Stimulated activated CD8-positive, alpha-beta memory T cell treated with anti-CD3 and anti-CD28 coated beads, Interleukin-2, amount 100 ng/mL, for 1 hour (primary cell): ENCODE results near the gene TMEM231.
A peak's percentile ranks its signal among the peaks of the same experiment; 100 is the strongest.
"Not testable (repeated sequence)": the region's sequence is repeated elsewhere in the genome, so short reads cannot be mapped to it uniquely, and the experiment has no call there.

Source experiments
- DNase-seq, 2 donors: peaks; one replicate each; pipeline ENCODE4 v3.0.0-alpha.2; 2020; ENCODE audit warnings: low read depth in 2 of 2

Gene TMEM231

GRCh38 chr16:75566758-75567255, 10.8 kb upstream of the TMEM231 start:
- DNase-seq = no peak

- DNase-seq = peak; percentile 84 to 87
These were observed 10.1 kb upstream of the TMEM231 start, which contains the start of gene GABARAPL2 for GRCh38 chr16:75566040-75566757. Gene GABARAPL2, plus strand, starts transcription at chr16:75566379. Its CDS starts 108 bp downstream, at chr16:75566487.

GRCh38 chr16:75565640-75566039, 9.6 kb upstream of the TMEM231 start:
- no peak for DNase-seq

GRCh38 chr16:75559564-75560372, 3.7 kb upstream of the TMEM231 start:
- no peak for DNase-seq

- DNase-seq = no peak
These were observed 2.9 kb upstream of the TMEM231 start for GRCh38 chr16:75558846-75559401.

- DNase-seq = no peak
These were observed 439 bp upstream of the TMEM231 start for GRCh38 chr16:75556431-75556950.

- no peak for DNase-seq
These were observed 792 bp downstream of the TMEM231 start for GRCh38 chr16:75555213-75555706.

- no peak for DNase-seq
These were observed 3.1 kb downstream of the TMEM231 start for GRCh38 chr16:75552951-75553350.

- DNase-seq = no peak
These were observed 5.8 kb downstream of the TMEM231 start for GRCh38 chr16:75550211-75550662.

- DNase-seq = not testable (repeated sequence)
These were observed 7.6 kb downstream of the TMEM231 start for GRCh38 chr16:75548456-75548855.

GRCh38 chr16:75546293-75546692, 9.8 kb downstream of the TMEM231 start:
- DNase-seq = no peak

GRCh38 chr16:75545879-75546278, 10.2 kb downstream of the TMEM231 start:
- not testable (repeated sequence) for DNase-seq

GRCh38 chr16:75542462-75542861, 13.6 kb downstream of the TMEM231 start:
- not testable (repeated sequence) for DNase-seq

GRCh38 chr16:75541236-75541635, 14.8 kb downstream of the TMEM231 start:
- DNase-seq = no peak

GRCh38 chr16:75538882-75539565, 17.0 kb downstream of the TMEM231 start:
- DNase-seq = not testable (repeated sequence)

GRCh38 chr16:75537776-75538175, 18.3 kb downstream of the TMEM231 start:
- DNase-seq = no peak

GRCh38 chr16:75535901-75536300, 20.2 kb downstream of the TMEM231 start, which contains the start of gene CHST5:
Gene CHST5, minus strand, starts transcription at chr16:75536108. Its CDS starts 5,724 bp downstream, at chr16:75530384.
- DNase-seq = no peak

GRCh38 chr16:75535211-75535843, 20.7 kb downstream of the TMEM231 start:
- DNase-seq = no peak

GRCh38 chr16:75534560-75535205, 21.4 kb downstream of the TMEM231 start:
- DNase-seq = no peak

- no peak for DNase-seq
These were observed 23.3 kb downstream of the TMEM231 start for GRCh38 chr16:75532791-75533190.
